GM19467 (cell line): ENCODE results near the gene PSMB11.

ENCODE experiments used
- ATAC-seq: cut with Tn5 transposase; IDR thresholded peaks from one replicate; pipeline ENCODE4 v1.9.1; 2021; ENCODE audit warnings: mild to moderate bottlenecking, moderate library complexity; ENCODE audit not compliant: unreplicated experiment

The PSMB11 gene

DNA sequence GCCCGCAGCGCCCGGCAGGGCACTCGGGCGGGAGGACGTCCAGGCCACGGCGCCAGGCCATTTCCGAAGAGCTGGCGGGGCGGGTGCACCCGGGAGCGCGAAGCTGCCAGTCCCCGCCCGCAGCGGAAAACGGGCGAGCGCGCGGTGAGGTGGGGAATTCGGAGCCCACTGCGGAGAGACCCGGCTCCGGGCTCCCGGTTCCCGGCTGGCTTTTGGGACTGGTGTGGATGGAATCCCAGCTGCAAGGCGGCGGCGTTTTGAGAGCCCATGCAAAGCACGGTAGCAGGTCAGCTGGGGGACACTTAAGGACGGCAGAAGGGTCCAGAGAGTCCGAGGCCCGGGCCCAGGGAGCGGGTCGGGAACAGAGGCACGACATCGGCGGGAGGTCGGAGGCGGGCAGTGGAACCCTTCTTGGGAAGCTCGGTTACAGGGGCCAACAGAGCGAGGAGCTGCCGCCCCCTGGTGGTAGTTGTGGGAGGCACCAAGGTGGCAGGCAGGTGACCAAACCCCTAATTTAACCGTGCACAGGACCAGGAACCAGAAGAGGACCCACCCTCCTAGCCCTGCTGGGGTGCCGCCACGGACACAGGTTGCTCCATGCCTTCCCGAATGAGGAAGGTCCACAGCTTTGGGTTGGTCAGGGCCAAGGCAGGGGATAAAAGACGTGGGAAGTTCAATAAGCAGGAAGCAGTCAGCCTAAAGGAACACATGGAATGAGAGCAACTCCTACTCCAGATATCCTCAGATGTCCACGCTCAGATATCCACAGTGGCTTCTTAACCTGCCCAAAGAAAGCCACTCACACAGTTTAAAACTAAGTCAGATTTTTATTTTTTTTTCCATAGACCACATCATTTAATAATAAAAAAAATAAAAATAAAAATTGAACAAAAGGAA lies 16.0 kb downstream of the PSMB11 start:
- ATAC-seq, result peak; percentile 60

GRCh38 chr14:23058654-23059504 lies 16.9 kb downstream of the PSMB11 start:
- ATAC-seq, result no peak

GRCh38 chr14:23060536-23061260 lies 18.7 kb downstream of the PSMB11 start:
- ATAC-seq, result no peak

DNA sequence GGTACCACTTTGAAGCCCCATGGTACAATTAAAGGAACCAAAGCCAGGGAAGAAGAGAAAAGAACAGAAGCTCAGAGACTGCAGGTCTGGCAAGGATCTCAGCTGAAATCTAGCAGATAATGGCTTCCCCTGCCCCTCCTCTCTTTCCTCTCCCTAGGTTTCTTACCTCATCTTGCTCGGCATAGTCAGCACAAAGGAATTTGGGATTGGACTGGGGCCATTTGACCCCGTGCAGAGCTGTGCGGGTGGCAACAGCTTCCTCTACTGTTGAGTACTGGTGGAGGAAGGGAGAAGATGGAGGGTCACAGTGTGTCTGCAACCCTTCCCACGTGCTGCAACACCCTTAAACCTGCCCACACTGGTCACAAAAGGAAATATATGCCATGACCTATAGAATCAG lies 20.0 kb downstream of the PSMB11 start:
- ATAC-seq, result no peak

DNA sequence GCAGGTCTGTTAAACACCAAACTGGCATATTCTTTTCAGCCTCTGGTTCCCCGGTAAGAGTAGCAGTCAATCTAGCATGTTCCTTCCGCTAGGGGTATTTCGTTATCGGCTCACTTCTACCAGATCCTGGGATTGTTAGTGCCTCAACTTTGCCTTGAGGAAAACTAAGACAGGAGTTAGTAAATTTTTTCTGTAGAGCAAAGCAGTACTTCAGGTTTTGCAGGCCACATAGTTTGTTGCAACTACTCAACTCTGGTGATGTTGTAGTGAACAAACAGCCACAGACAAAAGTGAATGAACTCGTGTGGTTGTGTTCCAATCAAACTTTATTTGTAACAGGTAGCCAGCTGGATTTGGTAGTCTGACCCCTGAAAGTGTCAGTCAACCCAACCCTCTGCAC lies 21.6 kb downstream of the PSMB11 start:
- no peak for ATAC-seq

DNA sequence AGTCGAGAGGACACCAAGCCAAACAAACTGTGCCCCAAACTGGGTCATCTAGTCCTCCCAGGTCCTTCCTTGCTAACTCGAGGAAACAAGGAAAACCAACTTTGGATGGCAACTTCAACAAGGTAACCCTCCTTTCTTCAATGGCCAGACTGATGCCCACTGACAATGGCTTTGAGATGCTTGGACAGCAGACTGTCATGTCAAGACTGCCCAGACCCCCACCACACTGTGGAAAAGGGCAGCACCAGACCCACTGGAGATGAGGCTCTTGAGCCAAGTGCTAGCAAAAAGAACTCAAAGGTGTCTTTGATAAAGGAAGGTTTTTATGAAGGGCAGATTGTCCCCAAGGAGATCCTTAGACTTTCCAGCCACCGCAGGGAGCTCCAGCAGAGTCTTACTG lies 24.4 kb downstream of the PSMB11 start:
- ATAC-seq, result no peak

GRCh38 chr14:23066855-23067744 lies 25.1 kb downstream of the PSMB11 start:
- ATAC-seq, result no peak

GRCh38 chr14:23067847-23068788 lies 26.1 kb downstream of the PSMB11 start:
- ATAC-seq, result no peak

- peak; percentile 63 for ATAC-seq
Measured at GRCh38 chr14:23068789-23069412, 26.9 kb downstream of the PSMB11 start.

DNA sequence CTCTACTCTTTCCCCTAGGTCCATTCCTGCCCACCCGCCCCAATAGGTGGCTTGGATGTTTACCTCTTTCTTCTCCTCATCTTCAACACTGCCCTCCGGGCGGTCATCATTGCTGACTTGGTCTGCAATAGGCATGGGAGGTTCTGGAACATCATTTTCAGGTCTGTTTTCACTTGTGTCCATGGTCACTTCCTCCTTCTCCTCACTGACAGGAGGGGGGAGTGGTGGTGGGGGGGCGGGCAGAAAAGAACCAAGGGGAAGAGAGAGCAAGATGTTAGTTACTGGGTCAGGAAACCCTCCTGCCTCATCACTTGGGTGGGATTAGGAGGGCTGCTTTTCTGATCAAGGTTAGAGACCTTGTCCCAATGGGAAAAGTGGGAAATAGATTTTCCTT lies 27.4 kb downstream of the PSMB11 start:
- ATAC-seq, result no peak

- no peak for ATAC-seq
Measured at GRCh38 chr14:23070262-23071129, 28.5 kb downstream of the PSMB11 start.

GRCh38 chr14:23071244-23071920 lies 29.4 kb downstream of the PSMB11 start:
- peak; percentile 72 for ATAC-seq

DNA sequence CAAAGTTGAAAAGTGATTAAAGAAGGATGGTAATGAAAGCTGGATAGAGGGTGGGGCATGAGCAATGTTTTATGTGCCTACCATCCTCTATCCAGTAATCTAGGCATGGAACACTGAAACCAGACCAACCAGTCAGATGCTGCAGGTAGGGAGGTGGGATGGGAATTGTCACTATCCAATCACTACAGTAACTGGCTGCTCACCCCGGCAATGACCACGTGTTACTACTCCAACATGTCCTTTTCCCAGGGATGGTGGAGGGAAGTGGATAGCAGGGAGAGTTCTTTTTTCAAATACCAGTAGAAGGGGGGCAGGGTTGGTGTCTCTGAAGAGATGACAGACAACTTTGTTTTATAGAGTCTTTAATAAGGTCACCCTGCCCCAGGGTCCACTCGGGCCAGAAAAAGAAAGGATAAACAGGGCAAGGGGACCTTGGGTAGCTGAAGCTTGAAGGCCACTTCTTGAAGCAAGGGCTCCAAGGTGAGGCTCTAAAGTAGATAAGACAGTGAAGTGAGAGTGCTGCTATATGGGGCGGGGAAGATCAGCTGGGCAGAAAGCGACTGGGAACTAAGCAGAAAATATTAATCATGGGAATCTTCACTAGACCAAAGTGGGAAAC lies 30.0 kb downstream of the PSMB11 start:
- ATAC-seq, result no peak

- no peak for ATAC-seq
Measured at GRCh38 chr14:23074906-23075305, 32.9 kb downstream of the PSMB11 start.

GRCh38 chr14:23076785-23077408 lies 34.9 kb downstream of the PSMB11 start:
- ATAC-seq, result no peak

DNA sequence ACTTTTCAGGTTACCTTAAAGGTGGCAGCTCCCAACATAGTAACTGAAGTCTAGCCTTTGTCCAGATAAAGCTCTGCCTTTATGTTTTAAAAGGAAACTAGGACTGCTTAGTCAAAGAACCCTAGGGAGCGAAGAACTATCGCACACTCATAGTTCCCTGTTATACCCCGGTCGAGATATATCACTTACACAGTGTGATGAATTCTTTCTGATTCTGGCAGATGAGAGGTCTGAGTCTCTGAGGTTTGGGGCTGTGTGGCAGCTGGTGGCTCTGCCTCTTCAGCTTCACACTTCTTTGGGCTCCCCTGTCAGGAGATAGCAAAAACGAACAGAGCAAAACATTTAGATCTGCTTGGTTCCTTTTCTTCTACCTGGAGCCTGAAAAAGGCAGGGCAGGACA lies 36.0 kb downstream of the PSMB11 start:
- no peak for ATAC-seq
